K562 (cell line): ENCODE measurements around the gene WWOX. TPM values are rescaled to one million over a fixed set of nuclear protein-coding genes. Genes with fewer than 3 reads are reported as not detected.

ENCODE experiments used
- ATAC-seq: fragments of 200-7000 bp; cut with Tn5 transposase; 3 replicates; pipeline ENCODE4 v1.9.1; 2020; ENCODE audit warnings: moderate library complexity
- BruUV-seq: library from RNA; stranded (reverse); fragments of 400-500 nt; replicated peaks from 2 replicates; lab custom pipeline; 2021; lab: Mats Ljungman, UMichigan
- CTCF ChIA-PET: fragments of 300-600 bp; formaldehyde crosslinking; extraction: SDS; loops from one replicate; lab custom pipeline; 2021; ENCODE audit warnings: low intra/inter-chr PET ratio; lab: Yijun Ruan, JAX
- POLR2A ChIA-PET: fragments of 300-600, 350-650 bp; sonication (Branson Sonifier 250); formaldehyde crosslinking; extraction: SDS; loops from one replicate; lab custom pipeline; 2021; ENCODE audit warnings: antibody characterized with exemption, inconsistent platforms; lab: Yijun Ruan, JAX
- DNase-seq, 4 experiments: peaks; one replicate each; pipeline versions ENCODE4 v3.0.0 to v3.0.0-alpha.2; 2011 to 2018; ENCODE audit warnings: low spot score in 3 of 4, mixed read lengths in 3 of 4; ENCODE audit errors: extremely low read depth in 1 of 4
- FAIRE-seq: peaks from 2 replicates; lab custom pipeline; 2011; peaks lifted over from hg19 to GRCh38; lab: Jason Lieb, UNC
- H2AFZ ChIP-seq: 2 replicates; pipeline ENCODE4 v1.6.0; 2011; ENCODE audit warnings: low read depth, low read length, control low read depth, inconsistent platforms
- H3K27ac ChIP-seq: fragments of 200-600 bp; 3 replicates; pipeline ENCODE4 v1.8.0; 2011; ENCODE audit warnings: low read depth, mild to moderate bottlenecking, control low read depth, inconsistent platforms, low read length, moderate library complexity, mixed read lengths; ENCODE audit errors: extremely low read depth
- H3K27me3 ChIP-seq, 2 experiments: fragments of 300-600 bp in 1 of 2; 2 replicates in 1 of 2; 3 replicates in 1 of 2; pipeline versions ENCODE4 v1.6.0 to v1.8.0; 2011; ENCODE audit warnings: inconsistent platforms in 2 of 2, low read length in 2 of 2, mild to moderate bottlenecking in 1 of 2, mixed read lengths in 1 of 2, moderate library complexity in 1 of 2; ENCODE audit not compliant: control insufficient read depth in 2 of 2, insufficient read depth in 2 of 2
- H3K36me3 ChIP-seq: fragments of 300-600 bp; 3 replicates; pipeline ENCODE4 v1.8.0; 2011; ENCODE audit warnings: mild to moderate bottlenecking, low read length, inconsistent platforms; ENCODE audit not compliant: control insufficient read depth, insufficient read depth
- H3K4me1 ChIP-seq, 2 experiments: fragments of 200-600 bp in 1 of 2; replicated peaks in 1 of 2; 2 replicates in 1 of 2; 3 replicates in 1 of 2; pipeline versions ENCODE4 v1.5.1 to v1.8.0; 2011; ENCODE audit warnings: inconsistent platforms in 2 of 2, low read length in 2 of 2, mild to moderate bottlenecking in 1 of 2, mixed read lengths in 1 of 2, moderate library complexity in 1 of 2; ENCODE audit not compliant: control insufficient read depth in 2 of 2, insufficient read depth in 2 of 2
- H3K4me2 ChIP-seq: 2 replicates; pipeline ENCODE4 v1.6.1; 2011; ENCODE audit warnings: low read length, control low read depth, inconsistent platforms, mixed read lengths; ENCODE audit not compliant: insufficient read depth
- H3K4me3 ChIP-seq: fragments of 200-600 bp; sonication (generic), shearing (Covaris generic); 2 replicates; pipeline ENCODE4 v1.5.1; 2016; ENCODE audit warnings: control low read depth, inconsistent platforms
- H3K79me2 ChIP-seq: fragments of 200-600 bp; 3 replicates; pipeline ENCODE4 v1.8.0; 2011; ENCODE audit warnings: low read length, inconsistent platforms; ENCODE audit not compliant: control insufficient read depth, insufficient read depth
- H3K9ac ChIP-seq, 2 experiments: 2 replicates each; pipeline versions ENCODE4 v1.6.0 to v1.6.1; 2011; ENCODE audit warnings: low read depth in 2 of 2, low read length in 2 of 2, control low read depth in 1 of 2, inconsistent platforms in 1 of 2, mild to moderate bottlenecking in 1 of 2, mixed read lengths in 1 of 2; ENCODE audit not compliant: insufficient read depth in 1 of 2
- H3K9me1 ChIP-seq: one replicate; pipeline ENCODE4 v1.6.0; 2011; ENCODE audit warnings: inconsistent platforms, mild to moderate bottlenecking, low read length, moderate library complexity; ENCODE audit not compliant: control insufficient read depth, insufficient read depth
- H3K9me3 ChIP-seq: replicated peaks from 2 replicates; pipeline ENCODE4 v1.5.1; 2011; ENCODE audit warnings: low read depth, low read length, inconsistent platforms; ENCODE audit not compliant: control insufficient read depth, insufficient read depth
- H4K20me1 ChIP-seq: replicated peaks from 2 replicates; pipeline ENCODE4 v1.6.1; 2011; ENCODE audit warnings: low read length, inconsistent platforms, mixed read lengths; ENCODE audit not compliant: control insufficient read depth, insufficient read depth
- ARID2 ChIP-seq: fragments of 450-650 bp; IDR thresholded peaks from 2 replicates; pipeline ENCODE4 v1.6.1; 2017; ENCODE audit warnings: antibody characterized with exemption, mild to moderate bottlenecking
- BCOR ChIP-seq: fragments of 450-650 bp; IDR thresholded peaks from 2 replicates; pipeline ENCODE4 v1.6.1; 2016
- CEBPB ChIP-seq: fragments of 450-650 bp; IDR thresholded peaks from 2 replicates; pipeline ENCODE4 v1.6.1; 2016; ENCODE audit warnings: missing genetic modification characterization, missing compliant biosample characterization
- CSDE1 ChIP-seq, 2 experiments: fragments of 450-650 bp; IDR thresholded peaks; 2 replicates each; pipeline ENCODE4 v1.6.1; 2016; ENCODE audit warnings: mild to moderate bottlenecking in 1 of 2
- EWSR1 ChIP-seq: fragments of 450-650 bp; IDR thresholded peaks from 2 replicates; pipeline ENCODE4 v1.6.1; 2018; ENCODE audit warnings: borderline replicate concordance, mild to moderate bottlenecking, low read depth, moderate library complexity; ENCODE audit not compliant: partially characterized antibody
- FOS ChIP-seq: IDR thresholded peaks from 3 replicates; pipeline ENCODE4 v1.6.1; 2011; ENCODE audit not compliant: insufficient read length; ENCODE audit errors: extremely low read depth
- LARP7 ChIP-seq: fragments of 450-650 bp; IDR thresholded peaks from 2 replicates; pipeline ENCODE4 v1.6.1; 2016
- MAZ ChIP-seq, 2 experiments: fragments of 450-650 bp in 1 of 2; sonication (generic) in 1 of 2; formaldehyde crosslinking; IDR thresholded peaks in 1 of 2; conservative IDR thresholded peaks in 1 of 2; 2 replicates each; pipeline versions ENCODE4 v1.4.0 to v1.5.0; 2020; ENCODE audit warnings: mild to moderate bottlenecking in 1 of 2, missing genetic modification reagents in 1 of 2
- MGA ChIP-seq: fragments of 450-650 bp; IDR thresholded peaks from 2 replicates; pipeline ENCODE4 v1.6.1; 2016; ENCODE audit warnings: mild to moderate bottlenecking, moderate library complexity
- SUPT5H ChIP-seq: fragments of 450-650 bp; IDR thresholded peaks from 2 replicates; pipeline ENCODE4 v1.6.1; 2016
- ZBTB26 ChIP-seq: fragments of 450-650 bp; formaldehyde crosslinking; IDR thresholded peaks from 2 replicates; pipeline ENCODE4 v1.4.0; 2022; ENCODE audit warnings: missing genetic modification characterization
- ZNF232 ChIP-seq: sonication (generic); formaldehyde crosslinking; IDR thresholded peaks from 2 replicates; pipeline ENCODE4 v1.8.0; 2022; ENCODE audit warnings: mild to moderate bottlenecking, missing genetic modification reagents
- ZSCAN32 ChIP-seq: fragments of 450-650 bp; formaldehyde crosslinking; IDR thresholded peaks from 2 replicates; pipeline ENCODE4 v1.4.0; 2020; ENCODE audit warnings: mild to moderate bottlenecking, moderate library complexity
- WGBS: fragments of 100-300 bp; shearing (Covaris generic); methylation state at CpG from one replicate; pipeline ENCODE4 v1.1.6; 2016; ENCODE audit warnings: low coverage, mixed read lengths; ENCODE audit not compliant: insufficient coverage; ENCODE audit errors: missing lambda C conversion rate; 5-methylcytosine and 5-hydroxymethylcytosine counted together
- in situ Hi-C: fragments of 300-500 bp; cut with MboI; formaldehyde crosslinking; loops from 4 replicates; pipeline ENCODE4 v1.15.0; 2018; ENCODE audit warnings: inconsistent platforms, mixed read lengths
- intact Hi-C: fragments of 100-400 bp; cut with micrococcal nuclease; formaldehyde crosslinking; loops from 2 replicates; pipeline ENCODE4 v1.14.2; 2022
- polyA plus RNA-seq, 8 experiments: library from polyadenylated mRNA; depleted of rRNA in 4 of 8; stranded (reverse) in 5 of 8; unstranded in 3 of 8; fragments of >200 nt; fragmentation: Nextera tagmentation in 2 of 8; fragmentation: Illumina TruSeq in 1 of 8; extraction: Ambion mirVana in 2 of 8; extraction: Trizol in 1 of 8; gene quantifications; 2 replicates each; pipeline versions ENCODE4 v1.2.1 to v1.2.3, GENCODE V29; 2011 to 2014; ENCODE audit warnings: inconsistent platforms in 1 of 8, missing spikeins in 1 of 8
- total RNA-seq, 7 experiments: library from RNA; depleted of rRNA in 6 of 7; stranded (reverse); fragments of >200 nt in 6 of 7; fragmentation: Illumina TruSeq in 2 of 7; extraction: Trizol in 2 of 7; gene quantifications; 2 replicates each; pipeline versions ENCODE4 v1.2.1 to v1.2.3, GENCODE V29; 2011 to 2021; ENCODE audit warnings: low replicate concordance in 1 of 7

WWOX gene
- total and polyA plus RNA-seq, 9 of the 15 experiments (the other 6 are each of a cell fraction or from before 2014, with no cell fraction given): 1.6 to 22.7 (median 8.1) TPM

GRCh38 chr16:78961464-78961863, 862.0 kb downstream of the WWOX start:
- Histone ChIP-seq H3K9ac (no peak overlapping the region), H3K27ac (no peak overlapping the region), H3K27me3 (0 out of 5 replicates have a peak, but pooled peaks cover 0 to 6% of the 10 kb centered on the region in 2 experiments), H3K9me3 (no peaks in the 10 kb centered on the region), H3K4me1 (no peaks in the 10 kb centered on the region), H3K36me3 (no peaks in the 10 kb centered on the region), H3K9me1 (no peaks in the 10 kb centered on the region), H3K4me2 (no peak overlapping the region), H4K20me1 (no peaks in the 10 kb centered on the region), H2AFZ (no peak overlapping the region), H3K79me2 (no peaks in the 10 kb centered on the region), H3K4me3 (no peak overlapping the region)
- in situ Hi-C loops: no loop called here
- no TSS peak for BruUV-seq
- POLR2A ChIA-PET: no interaction called here
- ATAC-seq (no peak), FAIRE-seq (no peak), DNase-seq (no peak)
- CTCF ChIA-PET: no interaction called here
- 6% methylated on average over 2 of the region's 2 CpGs for WGBS
- intact Hi-C loops: no loop called here
- TF ChIP-seq FOS (no peak), CEBPB (no peak), ZSCAN32 (CRISPR knock-in tag) (no peak), BCOR (no peak), ZNF232 (CRISPR knock-in tag) (no peak), ARID2 (no peak), CSDE1 (IDR thresholded peaks at IDR 0.05) (no peak), MGA (no peak), EWSR1 (no peak), MAZ (CRISPR knock-in tag; conservative IDR thresholded peaks at IDR 0.05 in 1 of 2, IDR thresholded peaks at IDR 0.05 in 1 of 2) (no peak), LARP7 (no peak), ZBTB26 (CRISPR knock-in tag) (no peak), SUPT5H (no peak)
